GM10266 (cell line): ENCODE results near the gene UBASH3B.

Experiments used
- DNase-seq: peaks from one replicate; pipeline ENCODE4 v3.0.0; 2012; ENCODE audit errors: extremely low spot score
- TF ChIP-seq, protein P1 (sequence below): IDR thresholded peaks from 2 replicates; pipeline ENCODE4 v1.5.1; 2012; ENCODE audit warnings: mild to moderate bottlenecking, low read depth; ENCODE audit not compliant: control insufficient read depth, insufficient read depth; ENCODE audit errors: missing control alignments

The UBASH3B gene

DNA sequence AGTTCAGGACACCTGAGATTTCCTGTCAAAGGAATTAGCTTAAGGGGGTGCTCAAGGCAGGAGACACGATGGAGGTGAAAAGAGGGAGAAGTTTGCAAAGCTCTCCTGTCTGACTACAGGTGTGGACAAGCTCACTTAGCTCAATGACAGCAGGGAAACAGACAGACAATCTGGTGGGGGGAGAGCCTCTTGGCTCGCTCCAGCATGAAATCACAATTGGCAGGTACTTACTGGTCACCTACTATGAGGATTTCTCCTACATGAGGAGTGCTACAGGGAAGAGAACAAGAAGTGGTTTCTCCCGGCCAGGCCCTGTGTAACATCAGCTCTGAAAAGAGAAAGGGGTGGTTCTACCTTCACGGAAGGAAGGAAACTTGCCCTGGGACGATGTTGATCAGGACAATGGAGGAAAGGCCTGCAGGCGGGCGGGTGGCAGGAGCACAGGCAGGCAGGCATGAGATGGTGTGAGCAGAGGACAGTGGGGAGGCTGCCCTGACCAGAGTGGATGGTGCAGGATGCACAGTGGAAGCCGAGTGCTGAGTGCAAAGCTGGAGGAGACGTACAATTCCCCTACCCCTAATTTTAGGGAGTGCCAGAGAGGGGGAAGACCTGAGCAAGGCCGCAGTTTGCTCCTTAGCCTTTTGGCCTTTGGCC is 124.9 kb downstream of the UBASH3B start:
- DNase-seq, result no peak
- TF ChIP-seq, protein P1, sequence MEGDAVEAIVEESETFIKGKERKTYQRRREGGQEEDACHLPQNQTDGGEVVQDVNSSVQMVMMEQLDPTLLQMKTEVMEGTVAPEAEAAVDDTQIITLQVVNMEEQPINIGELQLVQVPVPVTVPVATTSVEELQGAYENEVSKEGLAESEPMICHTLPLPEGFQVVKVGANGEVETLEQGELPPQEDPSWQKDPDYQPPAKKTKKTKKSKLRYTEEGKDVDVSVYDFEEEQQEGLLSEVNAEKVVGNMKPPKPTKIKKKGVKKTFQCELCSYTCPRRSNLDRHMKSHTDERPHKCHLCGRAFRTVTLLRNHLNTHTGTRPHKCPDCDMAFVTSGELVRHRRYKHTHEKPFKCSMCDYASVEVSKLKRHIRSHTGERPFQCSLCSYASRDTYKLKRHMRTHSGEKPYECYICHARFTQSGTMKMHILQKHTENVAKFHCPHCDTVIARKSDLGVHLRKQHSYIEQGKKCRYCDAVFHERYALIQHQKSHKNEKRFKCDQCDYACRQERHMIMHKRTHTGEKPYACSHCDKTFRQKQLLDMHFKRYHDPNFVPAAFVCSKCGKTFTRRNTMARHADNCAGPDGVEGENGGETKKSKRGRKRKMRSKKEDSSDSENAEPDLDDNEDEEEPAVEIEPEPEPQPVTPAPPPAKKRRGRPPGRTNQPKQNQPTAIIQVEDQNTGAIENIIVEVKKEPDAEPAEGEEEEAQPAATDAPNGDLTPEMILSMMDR, result no peak

GRCh38 chr11:122781378-122782195 is 126.1 kb downstream of the UBASH3B start:
- TF ChIP-seq, protein P1, result peak; percentile 83
- DNase-seq, result peak; percentile 75

DNA sequence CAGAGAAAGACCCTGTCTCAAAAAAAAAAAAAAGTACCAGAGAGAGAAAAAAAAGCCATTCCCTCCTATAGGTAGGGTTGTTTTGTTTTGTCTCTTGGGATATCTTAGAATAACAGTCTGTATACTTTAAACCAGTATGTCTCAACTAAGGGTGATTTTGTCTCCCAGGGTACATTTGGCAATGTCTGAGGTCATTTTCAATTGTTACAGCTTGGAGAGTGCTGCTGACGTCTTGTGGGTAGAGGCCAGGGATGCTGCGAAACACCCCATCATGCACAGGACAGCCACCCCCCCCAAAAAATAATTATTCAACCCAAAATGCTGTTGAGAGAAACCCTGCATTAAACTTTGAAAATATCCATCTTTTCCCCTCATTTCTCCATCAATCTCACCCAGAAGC is 126.7 kb downstream of the UBASH3B start:
- DNase-seq, result no peak
- TF ChIP-seq, protein P1, result no peak

DNA sequence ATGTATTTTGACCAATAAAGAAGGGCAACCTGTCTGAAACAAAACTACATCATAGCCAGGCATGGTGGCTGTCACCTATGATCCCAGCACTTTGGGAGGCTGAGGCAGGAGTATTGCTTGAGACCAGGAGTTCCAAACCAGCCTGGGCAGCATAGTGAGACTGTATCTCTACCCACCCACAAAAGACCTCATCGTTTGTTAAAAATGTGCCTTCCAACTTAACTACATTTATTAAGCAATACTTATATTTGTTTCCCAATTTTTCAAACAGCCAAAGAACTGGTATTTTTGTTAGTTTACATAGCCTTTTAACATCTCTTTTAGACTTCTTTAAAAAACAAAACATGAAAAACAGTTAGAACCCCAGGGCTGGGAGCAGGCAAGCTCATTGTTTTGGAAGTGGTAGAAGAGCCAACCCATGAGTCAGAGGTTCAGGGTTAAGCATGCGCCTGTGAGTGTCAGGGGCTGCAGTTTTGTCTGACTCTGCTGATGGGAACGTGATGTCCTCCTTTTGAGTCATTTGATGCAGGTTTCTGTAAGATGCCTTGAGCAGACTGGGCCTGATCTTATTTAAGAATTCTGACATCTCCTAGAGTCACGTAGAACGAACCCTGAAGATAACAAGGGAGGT is 128.9 kb downstream of the UBASH3B start:
- TF ChIP-seq, protein P1, result no peak
- no peak for DNase-seq

DNA sequence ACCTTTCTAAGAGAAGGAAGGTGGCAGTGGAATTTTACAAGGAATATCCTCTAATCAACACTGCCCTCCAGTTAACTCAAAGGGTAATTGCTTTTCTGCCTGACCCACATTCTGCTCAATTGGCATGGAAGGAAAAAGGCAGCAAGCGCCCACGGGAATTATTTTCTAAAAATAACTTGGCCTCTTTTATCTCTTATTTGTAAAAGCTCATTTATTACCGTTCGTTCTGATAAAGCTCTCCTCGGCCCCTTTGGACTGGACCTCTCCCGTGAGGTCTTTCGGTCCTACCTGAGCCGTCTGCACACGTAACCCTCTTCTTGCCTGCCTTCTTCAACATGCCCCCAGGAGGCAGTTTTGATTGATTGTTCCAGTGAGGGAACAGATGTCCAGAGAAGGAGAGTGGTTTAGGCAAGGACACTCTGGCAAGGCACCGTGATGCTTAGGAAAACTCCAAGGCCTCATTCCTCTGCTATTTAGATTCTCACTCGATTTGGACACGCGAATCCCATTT is 129.6 kb downstream of the UBASH3B start:
- TF ChIP-seq, protein P1, result no peak
- DNase-seq, result no peak

DNA sequence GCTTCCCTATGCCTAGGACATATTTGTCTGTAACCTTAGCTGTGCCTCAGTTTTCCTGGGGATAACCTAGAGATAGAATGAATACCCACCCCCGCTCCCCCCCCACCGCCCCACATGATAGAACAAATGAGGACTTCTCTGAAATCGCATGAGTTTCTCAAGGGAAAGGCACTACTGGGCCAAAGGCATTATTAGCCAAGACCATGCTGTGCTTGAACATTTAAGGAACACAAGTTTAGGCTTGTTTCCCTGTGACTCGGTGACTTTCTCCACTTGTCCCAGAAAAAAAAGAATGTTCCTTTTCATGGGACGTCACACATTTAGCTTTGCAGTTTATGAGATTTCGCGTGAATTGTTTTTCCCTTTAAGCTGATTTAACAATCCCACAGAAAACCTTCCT is 131.4 kb downstream of the UBASH3B start:
- no peak for DNase-seq

More for the DNA sequence above, 131.4 kb downstream of the UBASH3B start:
- TF ChIP-seq, protein P1, result no peak
